HG03039 (cell line): ENCODE measurements around the gene EVA1C.
"Not testable (repeated sequence)": the region's sequence is repeated elsewhere in the genome, so short reads cannot be mapped to it uniquely, and the experiment has no call there.

Source experiments
- ATAC-seq: cut with Tn5 transposase; IDR thresholded peaks from one replicate; pipeline ENCODE4 v1.9.1; 2021; ENCODE audit warnings: mild to moderate bottlenecking, moderate library complexity; ENCODE audit not compliant: unreplicated experiment

EVA1C gene, protein sequence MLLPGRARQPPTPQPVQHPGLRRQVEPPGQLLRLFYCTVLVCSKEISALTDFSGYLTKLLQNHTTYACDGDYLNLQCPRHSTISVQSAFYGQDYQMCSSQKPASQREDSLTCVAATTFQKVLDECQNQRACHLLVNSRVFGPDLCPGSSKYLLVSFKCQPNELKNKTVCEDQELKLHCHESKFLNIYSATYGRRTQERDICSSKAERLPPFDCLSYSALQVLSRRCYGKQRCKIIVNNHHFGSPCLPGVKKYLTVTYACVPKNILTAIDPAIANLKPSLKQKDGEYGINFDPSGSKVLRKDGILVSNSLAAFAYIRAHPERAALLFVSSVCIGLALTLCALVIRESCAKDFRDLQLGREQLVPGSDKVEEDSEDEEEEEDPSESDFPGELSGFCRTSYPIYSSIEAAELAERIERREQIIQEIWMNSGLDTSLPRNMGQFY

DNA sequence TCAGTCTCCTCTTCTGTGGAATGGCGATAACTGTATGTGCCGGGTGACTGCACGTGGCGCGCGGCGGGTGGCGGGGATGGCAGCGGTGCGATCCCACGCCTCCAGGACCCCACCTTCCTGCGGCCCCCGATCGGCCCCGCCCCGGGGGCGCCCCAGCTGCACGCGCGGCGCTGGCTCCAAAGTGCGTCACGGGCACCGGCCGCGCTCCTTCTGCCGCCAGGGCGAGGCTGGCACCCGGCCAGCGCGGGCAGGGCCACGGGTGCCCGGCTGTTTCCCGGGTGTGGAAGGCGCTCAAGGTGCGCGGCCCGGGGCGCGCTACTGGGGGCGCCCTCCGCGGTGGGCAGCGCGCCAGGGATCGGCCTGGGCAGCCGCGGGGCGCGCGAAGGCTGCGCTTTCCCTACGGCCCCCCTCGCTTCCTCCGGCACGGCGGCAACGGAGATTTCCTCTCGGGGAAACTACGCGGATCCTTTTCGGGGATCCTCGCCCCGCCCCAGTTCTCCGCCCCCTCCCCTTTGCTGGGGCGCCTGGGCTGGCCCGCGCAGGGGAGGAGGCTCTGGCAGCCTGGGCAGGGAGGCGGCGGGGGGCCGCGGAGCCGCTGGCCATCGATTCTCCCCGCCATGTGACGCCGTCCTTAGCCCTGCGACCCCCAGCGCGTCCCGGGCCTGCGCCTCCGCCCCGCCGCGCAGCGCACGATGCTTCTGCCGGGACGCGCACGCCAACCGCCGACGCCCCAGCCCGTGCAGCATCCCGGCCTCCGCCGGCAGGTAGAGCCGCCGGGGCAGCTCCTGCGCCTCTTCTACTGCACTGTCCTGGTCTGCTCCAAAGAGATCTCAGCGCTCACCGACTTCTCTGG is at the start of gene EVA1C:
EVA1C (plus strand) TSS at position 545 of the 853 bp plus-strand sequence; CDS start at position 693, 148 bp downstream.
- ATAC-seq = no peak

DNA sequence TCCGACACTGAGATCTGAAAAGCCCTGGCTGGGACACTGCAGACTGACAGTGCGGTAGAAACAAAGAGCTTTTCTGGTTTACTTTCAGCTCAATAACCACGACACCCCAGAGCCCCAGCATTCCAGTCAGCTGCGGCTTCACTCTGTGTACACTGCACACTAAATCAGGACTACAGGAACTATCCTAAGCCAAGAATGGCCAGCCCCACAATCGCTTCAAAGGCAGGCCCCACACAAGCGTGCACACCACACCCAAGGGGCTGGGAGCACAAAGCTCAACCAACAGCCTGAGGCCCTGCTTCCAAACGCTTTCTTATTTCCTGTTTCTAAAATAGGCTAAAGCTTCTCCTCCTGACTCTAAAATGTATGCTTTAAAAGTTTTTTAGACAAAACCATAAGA is 48.1 kb upstream of the EVA1C start:
- ATAC-seq = no peak

DNA sequence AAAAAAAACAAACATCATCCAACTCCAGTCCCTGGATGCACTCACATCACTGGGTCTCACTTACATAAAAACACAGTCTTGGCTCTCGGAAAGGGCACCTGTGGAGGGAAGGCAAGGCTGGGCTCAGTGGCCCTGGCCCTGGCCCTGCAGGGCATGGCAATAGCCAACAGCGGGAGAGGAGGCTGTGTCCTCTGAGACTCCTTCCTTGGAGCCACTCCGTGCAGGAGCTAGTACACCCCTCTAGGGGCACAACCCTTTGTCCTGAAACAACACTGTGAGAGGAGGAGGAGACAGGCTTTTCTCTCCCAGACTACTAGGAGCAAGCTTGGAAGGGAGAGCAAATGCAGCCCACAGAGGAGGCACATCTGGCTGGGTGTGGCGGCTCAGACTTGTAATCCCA is 47.7 kb upstream of the EVA1C start:
- ATAC-seq = no peak

- ATAC-seq = no peak
Observed at GRCh38 chr21:32366191-32366590, 46.3 kb upstream of the EVA1C start.

GRCh38 chr21:32367158-32367557 is 45.3 kb upstream of the EVA1C start:
- no peak for ATAC-seq

GRCh38 chr21:32368386-32368785 is 44.1 kb upstream of the EVA1C start:
- no peak for ATAC-seq

DNA sequence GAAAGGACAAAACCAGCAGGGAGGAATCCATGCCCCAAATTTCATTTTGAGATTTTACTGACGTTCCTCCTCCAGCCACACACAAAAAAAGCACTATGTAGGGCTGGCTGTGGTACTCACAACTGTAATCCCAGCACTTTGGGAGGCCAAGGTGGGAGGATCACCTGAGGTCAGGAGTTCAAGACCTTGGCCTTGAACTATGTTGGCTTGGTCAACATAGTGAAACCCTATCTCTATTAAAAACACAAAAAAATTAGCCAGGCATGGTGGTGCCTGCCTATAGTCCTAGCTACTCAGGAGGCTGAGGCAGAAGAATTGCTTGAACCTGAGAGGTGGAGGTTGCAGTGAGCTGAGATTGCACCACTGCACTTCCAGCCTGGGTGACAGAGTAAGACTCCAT is 43.5 kb upstream of the EVA1C start:
- not testable (repeated sequence) for ATAC-seq

DNA sequence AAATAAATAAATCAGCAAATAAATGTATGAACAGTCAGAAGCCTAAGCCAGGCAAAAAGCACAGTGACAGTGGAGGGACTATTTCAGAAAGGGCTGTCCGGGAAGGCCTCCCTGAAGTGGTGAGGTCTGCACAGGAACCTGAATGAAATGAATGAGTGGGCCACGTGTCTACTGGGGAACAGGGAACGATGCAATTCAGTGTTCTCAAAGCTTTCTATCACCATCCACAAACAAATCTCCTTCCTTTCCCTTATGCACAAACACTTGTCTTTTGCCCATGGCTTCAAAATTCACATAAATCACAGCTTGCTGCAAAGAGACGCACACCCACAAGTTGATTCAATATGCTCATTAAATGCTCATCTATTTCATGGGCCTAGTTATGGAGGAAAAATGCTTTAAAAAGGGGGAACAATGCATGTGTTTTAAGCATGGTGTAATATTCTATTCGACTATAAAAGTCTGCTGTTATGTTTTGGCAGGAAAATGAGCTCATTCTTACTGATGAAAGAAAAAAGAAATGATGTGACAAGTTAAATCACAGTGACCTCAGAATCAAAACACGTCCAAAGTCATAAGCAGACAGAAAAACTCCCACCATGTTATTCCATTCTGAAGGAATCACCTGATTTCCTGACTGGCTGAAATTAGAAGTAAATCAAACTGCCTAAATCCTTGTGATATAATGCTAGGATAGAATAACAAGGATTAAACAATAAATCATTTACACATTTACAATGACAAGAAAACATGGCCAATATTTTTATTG is 41.3 kb upstream of the EVA1C start:
- no peak for ATAC-seq

DNA sequence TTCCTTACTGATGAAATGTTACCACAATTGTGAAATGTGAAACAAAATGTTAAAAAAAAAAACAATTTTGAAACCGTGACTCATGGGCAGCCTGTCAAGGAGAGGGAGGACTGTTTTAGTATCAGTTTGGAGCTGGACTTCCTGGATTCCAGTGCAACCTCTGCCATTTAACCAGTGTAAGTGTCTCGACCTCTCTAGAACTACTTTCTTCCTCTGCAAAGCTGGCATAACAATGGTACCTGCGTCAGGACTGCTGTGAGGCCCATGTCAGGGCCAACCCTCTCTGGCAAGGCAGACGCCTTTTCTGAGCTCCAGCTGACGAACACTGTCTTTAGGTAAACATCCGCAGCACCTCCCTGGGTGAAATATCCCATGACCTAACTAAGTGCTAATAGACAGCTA is 40.6 kb upstream of the EVA1C start:
- no peak for ATAC-seq

GRCh38 chr21:32372755-32373154 is 39.8 kb upstream of the EVA1C start:
- no peak for ATAC-seq

DNA sequence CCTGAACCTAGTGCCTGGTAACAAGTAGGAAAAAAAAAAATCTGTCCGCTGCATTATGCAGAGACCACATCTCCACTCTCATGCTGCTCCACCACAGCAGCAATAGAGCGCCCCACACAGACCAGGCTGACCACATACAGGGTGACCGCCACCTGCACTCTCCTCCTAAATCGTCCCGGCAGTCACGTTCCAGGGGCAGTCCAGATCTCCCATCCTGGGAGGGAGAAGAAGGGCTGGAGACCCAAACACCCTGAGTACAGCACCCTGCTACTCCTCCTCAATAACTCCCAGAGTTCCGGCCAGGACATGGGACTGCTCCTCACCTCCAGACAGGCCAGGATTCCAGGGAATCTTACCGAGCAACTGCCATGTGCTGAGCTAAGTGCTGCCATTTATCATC is 35.0 kb upstream of the EVA1C start:
- ATAC-seq = no peak

DNA sequence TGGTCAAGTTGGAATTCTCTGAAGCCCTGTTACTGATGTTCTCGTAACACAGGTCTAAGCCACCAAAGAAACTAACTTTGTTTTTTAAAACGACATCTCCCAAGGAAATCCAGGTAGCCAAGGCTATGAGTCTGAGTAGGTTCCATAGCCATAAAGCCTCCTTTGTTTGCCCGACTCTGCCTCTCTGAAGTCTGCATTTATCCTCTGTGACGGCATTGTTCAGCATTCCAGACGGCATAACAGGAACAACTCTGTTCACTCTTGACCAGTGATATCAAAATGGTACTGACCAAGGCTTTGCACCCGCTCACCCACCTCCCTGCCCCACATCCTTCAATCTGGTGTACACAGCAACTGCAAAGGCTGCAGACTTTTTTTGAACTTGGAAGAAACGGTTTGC is 34.5 kb upstream of the EVA1C start:
- ATAC-seq = no peak

DNA sequence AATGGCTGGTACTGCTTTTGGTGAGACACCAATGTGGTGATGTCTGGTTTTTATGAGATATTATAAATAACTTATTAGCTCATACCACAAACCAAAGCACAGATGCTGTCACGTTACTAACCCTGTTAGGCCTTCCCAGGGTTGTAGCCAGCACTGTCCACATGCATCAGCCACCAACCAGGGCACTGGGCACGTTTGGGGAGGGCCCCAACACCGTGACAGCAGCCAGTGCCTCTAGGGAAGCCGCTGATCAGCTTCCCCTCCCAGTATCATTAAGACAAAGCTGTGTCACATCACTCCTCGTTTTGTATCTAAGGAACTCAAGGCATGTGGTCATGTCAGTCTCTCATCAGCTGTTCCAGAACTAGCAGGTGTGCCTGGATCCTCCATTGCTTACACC is 33.5 kb upstream of the EVA1C start:
- no peak for ATAC-seq

DNA sequence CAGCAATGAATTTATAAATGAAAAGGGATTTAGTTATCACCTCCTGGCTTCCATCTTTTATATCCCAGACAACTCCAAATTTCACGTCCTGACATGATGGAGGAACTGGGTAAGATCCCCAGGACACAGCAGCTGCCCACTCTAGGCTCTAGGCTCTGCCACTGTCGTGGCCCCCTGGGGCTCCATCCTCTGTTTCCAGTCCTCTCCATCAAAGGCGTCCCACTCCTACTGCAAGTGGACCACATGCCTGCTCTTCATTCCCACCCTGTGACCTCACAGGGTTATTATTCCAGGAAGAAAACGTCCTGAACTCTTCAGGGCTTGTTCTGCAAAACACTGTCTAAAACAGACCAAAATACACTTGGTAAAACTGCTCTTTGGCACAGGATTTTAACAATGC is 31.6 kb upstream of the EVA1C start:
- no peak for ATAC-seq

DNA sequence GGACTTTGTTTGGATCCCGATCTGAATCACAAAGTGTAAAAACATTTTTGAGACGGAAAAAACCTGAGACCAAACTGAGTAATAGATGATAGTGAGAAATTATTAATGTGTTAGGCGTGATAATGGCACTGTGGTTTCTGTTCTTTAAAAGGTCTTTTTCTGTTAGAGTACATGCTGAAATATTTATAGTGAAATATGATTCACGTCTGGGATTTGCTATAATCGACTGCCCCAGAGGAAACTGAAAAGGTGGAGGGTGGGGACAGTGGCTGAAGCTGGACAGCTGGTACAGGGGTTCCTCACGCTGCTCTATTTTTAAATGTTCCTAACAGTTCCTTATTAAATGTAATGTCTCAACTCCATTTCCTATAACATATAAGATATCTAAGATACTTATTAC is 30.9 kb upstream of the EVA1C start:
- ATAC-seq = no peak

DNA sequence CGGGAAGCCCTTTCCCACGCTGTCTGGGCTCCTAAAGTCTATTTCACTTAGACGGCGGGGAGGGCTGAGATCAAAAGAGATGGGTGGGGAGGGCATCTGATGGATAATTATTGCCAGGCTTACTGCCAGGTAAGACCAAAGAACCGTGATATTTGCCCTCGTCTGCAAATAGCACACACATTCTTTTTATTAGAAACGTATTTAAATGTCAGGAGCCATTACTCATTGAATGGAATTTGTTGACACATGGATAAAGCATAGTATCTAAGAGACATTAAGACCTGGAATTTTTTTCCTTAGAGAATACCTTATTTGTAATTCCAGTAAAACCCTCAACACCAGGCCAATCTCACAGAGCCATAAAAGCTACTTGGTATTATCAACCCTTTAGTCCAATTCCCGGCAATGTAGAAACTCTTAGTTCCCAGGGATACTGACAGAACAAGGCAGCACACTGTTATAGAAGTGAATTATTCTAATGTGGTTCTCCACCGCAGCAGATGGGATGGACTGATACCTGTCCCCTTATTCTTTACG is 30.3 kb upstream of the EVA1C start:
- ATAC-seq = no peak

GRCh38 chr21:32383812-32384211 is 28.7 kb upstream of the EVA1C start:
- ATAC-seq = no peak

DNA sequence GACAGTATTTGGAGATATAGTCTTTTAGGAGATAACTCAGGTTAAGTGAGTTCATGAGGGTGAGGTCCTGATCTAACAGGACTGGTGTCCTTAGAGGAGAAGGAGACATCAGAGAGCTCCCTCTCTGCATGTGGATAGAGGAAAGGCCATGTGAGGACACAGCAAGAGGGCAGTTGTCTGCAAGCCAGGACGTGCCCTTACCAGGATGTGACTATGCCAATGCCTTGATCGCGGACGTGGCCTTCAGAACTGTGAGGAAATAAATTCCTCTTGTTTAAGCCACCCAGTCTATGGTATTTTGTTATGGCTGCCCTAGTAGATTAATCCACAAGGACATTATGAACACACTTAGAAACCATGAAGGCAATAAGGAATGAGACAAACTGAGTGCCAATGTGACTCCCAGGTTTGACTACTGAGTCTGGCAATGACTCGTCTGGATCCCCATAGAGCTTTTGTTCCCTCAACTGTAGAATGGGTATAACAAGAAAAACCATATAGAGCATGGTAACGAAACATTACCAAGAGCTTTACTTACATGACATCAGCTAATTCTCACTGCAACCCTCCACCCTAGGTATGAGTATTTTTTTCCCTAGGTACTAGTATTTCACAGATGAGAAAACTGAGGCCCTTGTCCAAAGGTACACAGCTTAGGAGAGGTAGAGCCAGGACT is 26.2 kb upstream of the EVA1C start:
- ATAC-seq = no peak

DNA sequence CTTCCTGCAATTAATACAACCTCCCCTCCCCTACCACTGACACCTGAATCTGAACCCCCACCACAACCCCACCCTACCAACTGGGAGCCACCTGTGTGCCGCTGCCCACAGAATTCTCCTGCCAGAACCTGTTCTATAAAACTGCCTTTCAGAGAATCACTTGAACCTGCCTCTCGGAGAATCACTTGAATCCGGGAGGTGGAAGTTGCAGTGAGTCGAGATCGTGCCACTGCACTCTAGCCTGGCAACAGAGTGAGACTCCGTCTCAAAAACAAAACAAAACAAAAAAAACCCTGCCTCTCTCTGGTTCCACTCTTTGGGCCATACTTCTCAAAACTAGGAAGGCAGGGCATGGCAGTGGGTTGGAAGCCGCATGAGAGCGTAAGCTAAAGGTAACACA is 25.4 kb upstream of the EVA1C start:
- ATAC-seq = no peak

- no peak for ATAC-seq
Observed at GRCh38 chr21:32388306-32388705, 24.2 kb upstream of the EVA1C start.
